ENCODE measurements around the gene ADAM20.

Gene ADAM20

DNA sequence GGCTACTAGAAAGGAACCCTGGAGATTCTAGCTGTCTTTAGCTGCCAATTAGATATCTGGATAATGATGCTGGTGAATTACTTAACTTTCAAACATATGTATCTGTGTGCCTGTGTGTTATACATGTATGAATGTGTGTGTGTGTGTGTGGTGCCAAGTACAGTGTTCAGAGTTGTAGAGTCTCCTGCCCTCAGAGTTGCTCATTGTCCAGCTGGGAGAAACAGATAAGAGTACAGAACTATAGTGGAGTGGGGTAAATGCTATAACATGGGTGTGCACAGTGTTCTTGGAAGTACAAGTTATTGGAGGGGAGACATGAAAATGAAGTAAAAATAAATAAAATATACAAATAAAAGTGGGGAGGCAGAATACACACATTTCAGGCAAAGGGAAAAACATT, 23.6 kb upstream of the ADAM20 start:
- DNase-seq (ENCODE audit: extremely low read depth, low read depth) = no peak
- TF ChIP-seq, protein P1, sequence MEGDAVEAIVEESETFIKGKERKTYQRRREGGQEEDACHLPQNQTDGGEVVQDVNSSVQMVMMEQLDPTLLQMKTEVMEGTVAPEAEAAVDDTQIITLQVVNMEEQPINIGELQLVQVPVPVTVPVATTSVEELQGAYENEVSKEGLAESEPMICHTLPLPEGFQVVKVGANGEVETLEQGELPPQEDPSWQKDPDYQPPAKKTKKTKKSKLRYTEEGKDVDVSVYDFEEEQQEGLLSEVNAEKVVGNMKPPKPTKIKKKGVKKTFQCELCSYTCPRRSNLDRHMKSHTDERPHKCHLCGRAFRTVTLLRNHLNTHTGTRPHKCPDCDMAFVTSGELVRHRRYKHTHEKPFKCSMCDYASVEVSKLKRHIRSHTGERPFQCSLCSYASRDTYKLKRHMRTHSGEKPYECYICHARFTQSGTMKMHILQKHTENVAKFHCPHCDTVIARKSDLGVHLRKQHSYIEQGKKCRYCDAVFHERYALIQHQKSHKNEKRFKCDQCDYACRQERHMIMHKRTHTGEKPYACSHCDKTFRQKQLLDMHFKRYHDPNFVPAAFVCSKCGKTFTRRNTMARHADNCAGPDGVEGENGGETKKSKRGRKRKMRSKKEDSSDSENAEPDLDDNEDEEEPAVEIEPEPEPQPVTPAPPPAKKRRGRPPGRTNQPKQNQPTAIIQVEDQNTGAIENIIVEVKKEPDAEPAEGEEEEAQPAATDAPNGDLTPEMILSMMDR (IDR thresholded peaks at IDR 0.05; ENCODE audit: low read depth, low read length) = no peak

DNA sequence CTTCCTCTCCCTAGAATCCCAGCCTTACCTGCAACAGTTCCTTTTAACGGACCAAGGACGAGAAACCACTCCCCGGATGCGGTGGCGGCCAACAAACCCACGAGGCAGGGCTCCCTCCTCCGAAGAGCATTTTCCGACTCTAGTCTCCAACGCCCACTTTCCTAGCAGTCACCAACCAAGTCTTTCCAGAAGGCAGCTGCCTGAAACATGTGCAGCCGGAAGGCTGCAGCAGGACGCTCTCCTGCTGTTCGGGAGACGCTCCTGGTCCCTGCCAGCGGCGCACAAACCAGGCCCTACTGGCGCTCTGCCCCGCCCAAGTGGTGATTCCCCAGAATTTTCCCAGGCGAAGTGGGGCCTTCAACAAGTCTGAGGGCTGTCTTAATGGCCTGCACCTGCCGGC, 21.1 kb upstream of the ADAM20 start:
- TF ChIP-seq, protein P1 (IDR thresholded peaks at IDR 0.05; ENCODE audit: low read depth, low read length) = no peak
- DNase-seq (ENCODE audit: extremely low read depth, low read depth) = no peak

- no peak for DNase-seq (ENCODE audit: extremely low read depth, low read depth)
- TF ChIP-seq, protein P1 (IDR thresholded peaks at IDR 0.05; ENCODE audit: low read depth, low read length) = no peak
Observed at GRCh38 chr14:70538087-70538486, 3.3 kb upstream of the ADAM20 start.

GRCh38 chr14:70536830-70537229, 2.0 kb upstream of the ADAM20 start:
- no peak for DNase-seq (ENCODE audit: extremely low read depth, low read depth)
- TF ChIP-seq, protein P1 (IDR thresholded peaks at IDR 0.05; ENCODE audit: low read depth, low read length) = no peak

GRCh38 chr14:70530417-70530816, 4.4 kb downstream of the ADAM20 start:
- TF ChIP-seq, protein P1 (IDR thresholded peaks at IDR 0.05; ENCODE audit: low read depth, low read length) = no peak
- DNase-seq (ENCODE audit: extremely low read depth, low read depth) = no peak

GRCh38 chr14:70527501-70528105, 7.2 kb downstream of the ADAM20 start:
- DNase-seq (ENCODE audit: extremely low read depth, low read depth) = no peak
- TF ChIP-seq, protein P1 (IDR thresholded peaks at IDR 0.05; ENCODE audit: low read depth, low read length) = no peak

- no peak for DNase-seq (ENCODE audit: extremely low read depth, low read depth)
- TF ChIP-seq, protein P1 (IDR thresholded peaks at IDR 0.05; ENCODE audit: low read depth, low read length) = no peak
Observed at GRCh38 chr14:70525691-70526090, 9.1 kb downstream of the ADAM20 start.
